Measurements from ENCODE around the gene FAM8A1.

The FAM8A1 gene

DNA sequence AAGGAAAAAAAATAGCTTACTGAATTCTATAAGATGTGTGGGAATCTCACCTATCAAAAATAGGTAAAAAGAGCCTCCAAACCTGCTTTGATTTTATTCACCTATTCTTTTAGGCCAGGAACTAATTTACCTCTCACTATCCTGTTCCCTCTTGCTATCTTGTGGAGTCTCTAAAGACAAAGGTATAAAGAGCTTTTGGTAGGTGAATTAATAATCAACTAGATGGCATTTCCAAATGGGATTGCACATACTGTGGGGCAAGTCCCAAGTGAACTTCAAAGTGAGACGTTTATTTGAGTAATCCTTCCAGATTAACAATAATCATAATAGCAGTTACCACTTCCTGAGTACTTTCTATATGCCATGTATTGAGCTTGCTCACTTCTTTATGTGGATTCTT lies 2.8 kb downstream of the FAM8A1 start:
- no peak for DNase-seq

DNA sequence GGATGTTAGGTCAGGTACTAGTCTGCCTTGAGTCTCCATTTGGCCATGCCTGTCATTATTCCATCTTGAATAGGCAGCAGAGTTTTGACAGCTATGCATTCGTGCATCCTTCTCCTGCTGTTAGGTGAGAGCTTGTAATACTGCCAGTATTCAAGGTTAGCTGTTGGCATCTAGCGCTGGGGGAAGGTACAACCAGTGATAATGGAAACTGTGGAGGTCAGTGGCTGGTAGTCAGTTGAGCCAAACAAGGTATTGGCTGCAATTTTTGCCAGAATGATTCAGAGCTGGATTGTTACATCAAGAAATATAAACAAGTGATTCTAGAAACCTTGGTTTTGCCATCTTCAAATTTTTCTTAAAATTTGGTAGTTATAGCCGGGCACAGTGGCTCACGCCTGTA lies 6.5 kb downstream of the FAM8A1 start:
- no peak for DNase-seq

DNA sequence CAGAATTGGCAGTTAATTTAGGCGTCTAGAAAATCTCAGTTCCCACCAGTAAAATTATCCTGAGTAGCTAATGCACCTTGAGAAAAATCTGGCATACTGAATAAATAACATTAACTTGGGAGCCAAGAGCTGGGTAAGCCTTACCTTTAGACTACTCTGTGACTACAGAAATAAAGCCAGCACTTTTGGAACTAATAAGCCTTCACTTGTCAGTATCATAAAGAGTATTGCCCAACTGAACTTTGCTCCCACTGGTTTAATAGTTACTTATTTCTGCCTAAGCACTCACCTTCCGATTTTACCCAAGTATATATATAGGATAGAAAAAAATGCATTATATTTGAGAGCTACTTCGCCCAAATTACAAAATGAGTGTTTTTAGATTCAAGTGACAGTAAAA lies 10.7 kb downstream of the FAM8A1 start:
- DNase-seq = no peak

DNA sequence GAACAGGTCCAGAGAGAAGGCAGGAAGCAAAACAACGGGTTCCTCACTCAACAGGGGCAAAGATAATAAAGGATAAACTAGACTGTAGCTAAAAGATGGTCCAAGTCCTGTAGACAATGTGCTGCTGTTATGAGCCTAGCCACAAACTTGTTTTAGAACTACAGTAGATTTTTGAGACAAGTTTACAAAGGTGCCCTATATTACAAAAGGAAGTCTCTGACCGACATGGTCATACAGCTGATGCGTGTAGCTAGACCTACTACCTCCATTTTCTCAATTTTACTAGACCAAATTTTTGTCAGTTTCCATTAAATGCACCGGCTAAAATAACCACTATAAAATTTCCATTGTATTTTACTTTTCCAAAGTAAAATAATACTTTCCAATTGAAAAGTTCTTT lies 11.9 kb downstream of the FAM8A1 start:
- no peak for DNase-seq

DNA sequence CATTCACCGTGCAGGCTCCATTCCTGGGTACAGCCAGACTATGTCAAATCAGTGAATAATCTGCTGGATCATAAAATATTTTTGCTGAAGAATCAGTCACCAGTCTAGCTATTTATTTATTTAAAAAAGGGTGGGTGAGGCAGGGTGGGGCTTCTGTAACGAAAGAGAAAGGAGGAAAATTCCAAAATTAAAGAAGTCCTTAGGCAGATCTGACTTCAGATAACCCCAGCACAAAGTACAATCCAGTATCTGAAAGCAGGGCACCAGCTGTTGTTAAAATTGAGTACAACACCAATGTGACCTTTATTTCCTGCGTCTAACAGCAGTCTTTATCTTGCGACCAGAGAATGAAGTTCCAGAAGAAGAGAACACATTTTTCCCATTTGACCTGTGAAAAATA lies 15.7 kb downstream of the FAM8A1 start:
- no peak for DNase-seq

DNA sequence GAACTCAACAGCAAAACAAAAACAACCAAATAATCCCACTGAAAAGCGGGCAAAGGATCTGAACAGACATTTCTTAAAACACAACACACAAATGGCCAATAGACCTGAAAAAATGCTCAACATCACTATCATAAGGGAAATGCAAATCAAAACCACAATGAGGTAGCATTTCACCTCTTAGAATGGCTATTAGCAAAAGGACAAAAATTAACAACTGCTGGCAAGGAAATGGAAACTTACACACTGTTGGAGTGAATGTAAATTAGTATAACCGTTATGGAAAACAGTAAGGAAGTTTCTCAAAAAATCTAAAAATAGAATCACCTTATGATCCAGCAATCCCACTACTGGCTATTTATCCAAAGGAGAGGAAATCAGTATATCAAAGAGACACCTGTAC lies 20.9 kb downstream of the FAM8A1 start:
- DNase-seq = no peak

DNA sequence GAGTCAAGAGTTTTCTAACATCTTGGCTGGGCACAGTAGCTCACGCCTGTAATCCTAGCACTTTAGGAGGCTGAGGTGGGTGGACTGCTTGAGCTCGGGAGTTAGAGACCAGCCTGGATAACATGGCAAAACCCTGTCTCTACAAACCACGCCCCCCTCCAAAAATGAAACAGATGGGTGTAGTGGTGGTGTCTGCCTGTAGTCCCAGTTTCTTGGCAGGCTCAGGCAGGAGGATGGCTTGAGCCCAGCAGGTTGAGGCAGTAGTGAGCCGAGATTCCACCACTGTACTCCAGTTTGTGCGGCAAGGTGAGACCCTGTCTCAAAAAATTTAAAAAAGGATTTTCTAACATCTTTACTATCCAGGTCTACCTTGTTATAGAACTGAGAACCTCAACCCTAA lies 22.0 kb downstream of the FAM8A1 start:
- no peak for DNase-seq

DNA sequence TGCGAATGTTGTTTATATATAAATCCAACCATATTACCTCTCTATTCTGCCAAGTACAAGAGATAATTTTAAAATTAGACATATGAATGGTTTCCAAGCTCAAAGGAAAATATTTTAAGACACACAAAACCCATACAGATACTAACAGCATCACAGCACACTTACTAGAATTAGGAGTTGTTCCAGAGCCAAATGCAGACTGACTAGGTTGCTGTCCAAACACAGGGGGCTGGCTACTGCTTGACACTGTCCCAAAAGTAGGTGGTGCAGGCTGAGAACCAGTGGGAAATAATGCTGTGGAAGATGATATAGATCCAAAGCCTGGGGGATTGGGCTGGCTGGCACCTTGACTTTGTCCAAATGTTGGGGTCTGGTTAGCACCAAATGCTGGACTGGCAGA lies 24.3 kb downstream of the FAM8A1 start:
- DNase-seq = no peak

DNA sequence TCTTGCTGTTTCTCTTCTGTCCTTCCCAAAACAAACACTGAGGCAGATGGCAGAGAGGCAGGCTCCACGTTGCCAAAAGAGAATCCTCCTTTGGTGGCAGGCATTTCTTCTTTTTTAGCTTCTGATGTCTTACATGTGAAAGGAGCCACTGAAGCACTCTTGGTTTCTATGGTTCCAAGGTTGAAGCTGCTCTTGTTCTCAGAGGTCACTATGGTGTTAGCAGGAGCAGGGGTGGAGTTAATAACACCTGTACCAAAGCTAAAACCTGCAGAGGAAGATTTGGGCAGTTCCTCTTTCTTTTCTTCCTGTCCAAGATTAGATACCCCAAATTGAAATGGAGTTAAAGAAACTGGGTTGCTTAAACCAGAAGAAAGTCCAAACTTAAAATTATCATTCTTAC lies 28.8 kb downstream of the FAM8A1 start:
- no peak for DNase-seq

DNA sequence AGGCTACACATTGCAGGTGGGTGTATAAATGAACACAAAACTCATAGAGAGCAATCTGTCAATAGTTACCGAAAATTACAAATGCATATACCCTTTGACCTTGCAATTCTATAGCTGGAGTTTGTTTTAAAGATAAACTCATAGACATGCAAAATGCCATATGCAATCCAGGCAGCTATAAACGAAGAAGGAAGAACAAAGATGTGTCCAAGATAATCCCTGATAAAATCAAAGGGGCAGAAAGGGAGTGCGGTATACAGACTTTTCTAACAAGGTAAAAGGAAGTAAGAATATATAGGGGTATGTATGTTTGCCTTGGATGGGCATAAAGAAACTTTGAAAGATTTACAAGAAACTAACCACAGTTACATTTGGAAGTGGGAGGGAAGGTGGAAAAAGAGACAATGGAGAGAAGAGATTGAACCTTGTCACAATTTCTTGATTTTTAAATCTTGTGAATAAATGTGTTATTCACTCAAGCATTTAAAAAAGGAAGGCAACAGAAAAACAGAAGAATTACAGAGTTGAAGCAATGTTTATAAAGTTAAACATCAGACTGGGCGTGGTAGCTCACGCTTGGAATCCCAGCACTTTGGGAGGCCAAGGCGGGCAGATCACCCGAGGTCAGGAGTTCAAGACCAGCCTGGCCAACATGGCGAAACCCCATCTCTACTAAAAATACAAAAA lies 29.9 kb downstream of the FAM8A1 start:
- no peak for DNase-seq

DNA sequence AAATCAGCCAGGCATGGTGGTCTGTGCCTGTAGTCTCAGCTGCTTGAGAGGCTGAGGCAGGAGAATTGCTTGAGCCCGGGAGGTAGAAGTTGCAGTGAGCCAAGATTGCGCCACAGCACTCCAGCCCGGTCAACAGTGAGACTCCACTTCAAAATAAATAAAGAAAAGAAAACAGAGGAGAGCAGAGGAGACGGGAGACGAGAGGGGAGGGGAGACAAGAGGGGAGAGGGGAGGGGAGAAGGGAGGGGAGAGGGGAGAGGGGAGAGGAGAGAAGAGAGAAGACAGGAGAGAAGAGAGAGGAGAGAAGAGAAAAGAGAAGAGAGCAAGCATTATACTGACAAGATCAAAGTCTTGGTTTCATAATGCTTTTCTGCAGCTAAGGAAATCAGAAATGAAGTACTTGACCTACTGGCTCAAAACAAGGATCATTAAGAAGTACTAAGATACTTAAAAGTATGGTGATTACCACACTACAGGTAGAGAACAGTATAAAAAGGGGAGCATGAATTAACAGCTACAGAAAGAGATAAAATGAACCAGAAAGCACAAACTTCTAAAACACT lies 30.5 kb downstream of the FAM8A1 start:
- no peak for DNase-seq

DNA sequence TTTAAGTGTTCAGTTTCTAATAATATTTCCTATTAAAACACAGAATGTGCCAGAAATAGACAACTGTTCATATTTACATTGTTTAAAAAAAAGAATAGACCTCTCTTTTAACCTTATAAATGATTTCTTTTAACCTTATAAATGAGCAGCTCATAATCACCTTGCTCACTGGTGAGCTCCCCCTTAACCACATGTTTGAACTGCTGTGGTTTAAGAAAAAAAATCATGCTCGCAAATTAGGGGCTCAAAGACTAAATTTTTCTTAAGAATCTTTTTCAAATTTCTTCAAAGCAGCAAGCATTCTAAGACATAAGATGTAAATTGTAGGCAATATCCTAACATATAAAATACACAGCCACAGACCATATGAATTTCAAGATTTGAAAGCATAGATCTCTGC lies 32.8 kb downstream of the FAM8A1 start:
- DNase-seq = no peak

DNA sequence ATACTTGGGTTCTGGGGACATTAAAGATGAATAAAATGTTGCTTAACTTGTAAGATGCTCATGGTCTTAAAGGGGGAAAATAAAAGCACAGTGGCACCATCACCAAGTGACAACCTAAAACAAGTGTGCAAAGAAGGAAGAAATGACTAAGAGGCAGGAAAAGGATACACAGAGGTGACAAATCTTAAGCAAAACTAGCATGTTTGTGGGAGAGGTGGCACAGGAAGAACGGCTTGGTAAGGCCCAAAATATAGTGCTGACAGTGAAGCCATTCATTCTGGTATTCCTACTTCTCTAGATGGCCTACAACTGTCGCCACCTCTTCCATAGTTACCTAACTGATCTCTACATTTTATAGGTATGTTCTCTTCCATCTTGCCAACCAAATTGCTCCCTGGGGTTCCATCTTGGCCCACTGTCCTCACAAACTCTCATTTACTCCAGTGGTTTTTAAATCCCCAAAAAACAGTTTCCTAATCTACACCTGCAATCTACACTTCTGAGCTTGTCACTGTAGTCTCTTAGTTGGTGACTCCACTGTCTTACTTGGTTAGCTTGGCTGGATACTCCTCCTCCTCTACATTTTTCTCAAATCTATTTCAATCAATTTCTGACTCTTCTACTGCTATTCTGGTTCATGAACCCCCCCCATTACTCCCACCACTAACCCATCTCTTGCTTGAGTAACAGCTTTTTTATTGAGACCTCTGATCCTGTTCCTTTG lies 33.5 kb downstream of the FAM8A1 start:
- peak in 1 of 5 donors; percentile 79 for DNase-seq

DNA sequence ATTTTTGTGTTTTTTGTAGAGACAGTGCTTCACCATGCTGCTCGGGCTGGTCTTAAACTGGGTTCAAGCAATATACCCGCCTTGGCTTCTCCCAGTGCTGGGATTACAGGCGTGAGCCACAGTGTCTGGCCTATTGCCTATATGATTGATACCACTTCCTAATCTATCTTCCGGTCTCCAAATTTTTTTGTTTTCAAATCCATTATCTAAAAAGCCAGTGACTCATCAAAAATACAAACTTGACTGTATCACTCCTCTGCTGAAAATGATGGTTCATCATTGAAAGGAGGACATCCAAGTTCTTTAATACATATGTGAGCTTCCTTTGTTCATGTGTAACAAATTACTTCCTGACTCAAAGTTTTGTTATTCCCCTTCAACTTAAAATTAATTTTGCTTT lies 35.5 kb downstream of the FAM8A1 start:
- DNase-seq = no peak

DNA sequence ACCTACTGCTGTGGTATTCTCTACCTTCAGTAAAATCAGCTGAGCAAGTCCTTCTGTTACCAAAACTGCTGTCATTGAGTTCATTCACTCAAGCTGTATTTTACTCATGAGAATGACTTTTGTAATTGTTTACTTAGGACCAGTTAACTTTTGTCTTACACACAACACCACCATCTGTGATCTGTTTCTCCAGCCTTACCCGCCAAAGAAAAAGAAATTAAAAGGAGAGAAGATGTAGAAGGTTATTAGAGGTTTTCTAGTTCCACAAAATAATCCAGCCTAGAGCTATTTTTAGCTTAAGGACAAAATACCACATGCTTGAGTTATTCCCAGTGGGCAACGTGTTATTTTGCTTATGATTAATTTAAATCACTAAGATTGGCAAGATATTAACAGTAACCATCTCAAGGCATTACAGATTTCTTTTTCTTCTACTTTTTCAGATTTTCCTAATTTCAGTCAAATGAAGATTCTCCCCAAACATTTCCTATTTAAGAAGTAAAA lies 38.2 kb downstream of the FAM8A1 start:
- DNase-seq = no peak

DNA sequence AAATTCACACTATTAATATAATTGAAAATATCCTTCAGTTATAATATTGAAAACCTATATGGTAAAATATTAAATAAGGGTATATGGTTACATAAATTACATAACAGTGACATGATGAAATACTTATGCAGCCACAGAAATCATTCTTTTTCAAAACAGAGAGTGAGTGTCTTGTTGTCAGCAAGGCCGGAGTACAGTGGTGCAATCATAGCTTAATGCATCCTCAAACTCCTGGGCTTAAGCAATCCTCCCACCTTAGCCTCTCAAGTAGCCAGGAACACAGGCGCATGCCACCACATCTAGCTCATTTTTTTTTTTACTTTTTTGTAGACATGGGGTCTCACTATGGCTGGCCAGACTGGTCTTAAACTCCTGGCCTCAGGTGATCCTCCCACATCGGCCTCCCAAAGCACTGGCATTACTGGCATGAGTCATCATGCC lies 40.4 kb downstream of the FAM8A1 start:
- no peak for DNase-seq

DNA sequence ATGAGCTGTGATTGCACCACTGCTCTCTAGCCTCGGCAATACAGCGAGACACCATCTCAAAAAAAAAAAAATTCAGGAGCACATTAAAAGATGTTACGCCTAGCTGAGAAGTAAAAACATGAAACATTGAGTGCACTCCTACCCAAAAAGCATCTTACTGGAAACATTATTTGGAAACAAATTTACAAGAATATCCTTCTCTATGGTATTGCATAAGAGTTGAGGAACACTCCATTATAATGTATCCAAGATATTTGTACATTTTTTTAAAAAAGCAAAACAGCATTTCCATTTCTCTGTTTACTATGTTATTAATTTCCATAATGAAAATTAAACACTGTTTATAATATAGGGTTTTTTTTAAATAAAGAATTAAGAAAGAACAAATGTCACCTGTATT lies 48.6 kb downstream of the FAM8A1 start:
- no peak for DNase-seq

DNA sequence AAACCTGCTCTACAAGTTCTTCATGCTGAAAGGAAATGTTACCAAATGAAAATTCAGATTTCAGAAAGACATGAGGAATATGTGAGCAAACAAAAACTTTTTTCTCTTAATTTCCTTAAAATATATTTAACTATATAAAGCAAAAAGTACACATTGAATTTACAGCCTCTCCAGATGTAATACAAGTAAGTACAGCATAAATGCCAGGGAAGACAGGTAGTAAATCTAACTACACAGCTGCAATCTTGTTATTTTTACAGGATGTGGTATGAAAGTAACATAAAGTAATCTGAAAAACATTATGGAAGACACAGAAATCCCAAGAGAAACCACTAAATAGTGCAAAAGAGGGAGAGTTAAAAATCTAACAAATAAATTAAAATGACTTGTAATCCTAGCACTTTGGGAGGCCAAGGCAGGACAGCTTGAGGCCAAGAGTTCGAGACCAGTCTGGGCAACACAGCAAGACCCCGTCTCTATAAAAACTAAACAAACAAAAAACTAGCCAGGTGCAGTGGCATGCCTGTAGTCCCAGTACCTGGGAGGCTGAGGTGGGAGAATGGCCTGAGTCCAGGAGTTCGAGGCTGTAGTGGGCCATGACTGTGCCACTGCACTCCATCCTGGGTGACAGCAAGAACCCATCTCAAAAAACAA lies 50.7 kb downstream of the FAM8A1 start:
- DNase-seq = no peak

DNA sequence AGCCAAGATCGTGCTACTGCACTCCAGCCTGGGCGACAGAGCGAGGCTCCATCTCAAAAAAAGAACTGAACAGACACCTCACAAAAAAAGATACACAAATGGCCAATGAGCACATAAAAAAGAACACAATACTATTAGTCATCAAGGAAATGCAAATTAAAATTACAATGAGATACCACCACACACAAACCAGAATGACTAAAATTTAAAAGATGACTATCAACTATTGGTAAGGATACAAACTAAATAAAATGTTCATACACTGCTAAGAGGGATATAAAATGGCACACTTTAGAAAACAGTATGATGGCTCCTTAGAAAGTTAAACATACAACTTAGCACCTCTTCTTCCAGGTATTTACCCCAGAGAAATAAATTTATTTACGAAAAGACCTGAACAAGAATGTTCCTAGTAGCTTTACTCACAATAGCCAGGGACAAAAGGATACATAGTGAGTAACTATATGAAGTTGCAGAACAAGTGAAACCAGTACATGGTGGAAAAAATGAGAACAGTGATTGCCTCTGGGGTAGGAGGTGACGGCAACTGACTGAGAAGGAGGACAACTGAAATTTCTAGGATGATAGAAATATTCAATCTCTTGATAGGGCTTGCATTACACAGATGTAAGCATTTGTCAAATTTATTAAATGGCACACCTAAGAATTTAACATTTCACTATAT lies 53.2 kb downstream of the FAM8A1 start:
- no peak for DNase-seq

DNA sequence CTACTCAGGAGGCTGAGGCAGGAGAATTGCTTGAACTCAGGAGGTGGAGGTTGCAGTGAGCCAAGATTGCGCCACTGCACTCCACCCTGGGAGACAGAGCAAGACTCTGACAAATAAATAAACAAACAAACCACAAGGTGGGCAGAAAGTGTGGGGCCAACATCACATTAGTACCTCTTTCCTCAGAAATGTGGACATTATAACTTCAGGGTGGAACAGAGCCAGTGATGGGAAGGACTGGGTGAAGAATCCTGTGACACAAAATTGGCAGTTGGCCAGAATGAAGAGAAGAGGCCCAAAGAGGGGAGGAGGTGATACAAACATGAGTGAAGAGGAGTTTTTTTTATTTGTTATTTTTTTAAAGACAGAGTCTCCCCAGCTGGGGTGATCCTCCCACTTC lies 56.0 kb downstream of the FAM8A1 start:
- no peak for DNase-seq

DNA sequence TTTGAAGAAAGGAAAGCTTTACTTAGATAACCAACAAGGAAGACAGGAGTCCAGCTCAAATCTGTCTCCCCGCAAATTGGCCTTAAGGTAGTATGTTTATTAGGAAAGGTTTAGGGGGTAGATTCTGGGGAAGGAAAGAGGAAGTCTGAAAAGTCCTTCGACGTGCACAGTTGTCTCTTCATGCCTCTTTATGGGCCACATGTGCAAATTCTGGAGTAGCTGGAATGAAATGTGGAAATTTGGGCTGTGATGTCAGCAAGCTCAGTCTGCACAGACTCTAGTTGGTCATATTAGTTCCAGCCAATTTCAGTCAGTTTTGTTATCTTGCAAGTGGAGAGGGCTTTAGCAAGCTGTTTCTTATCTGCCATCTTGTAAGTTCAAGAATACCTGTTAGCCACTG lies 56.5 kb downstream of the FAM8A1 start:
- DNase-seq = no peak

Measured in T-helper 1 cell (primary cell).